ENCODE measurements around the gene DZIP1L.

The DZIP1L gene

DNA sequence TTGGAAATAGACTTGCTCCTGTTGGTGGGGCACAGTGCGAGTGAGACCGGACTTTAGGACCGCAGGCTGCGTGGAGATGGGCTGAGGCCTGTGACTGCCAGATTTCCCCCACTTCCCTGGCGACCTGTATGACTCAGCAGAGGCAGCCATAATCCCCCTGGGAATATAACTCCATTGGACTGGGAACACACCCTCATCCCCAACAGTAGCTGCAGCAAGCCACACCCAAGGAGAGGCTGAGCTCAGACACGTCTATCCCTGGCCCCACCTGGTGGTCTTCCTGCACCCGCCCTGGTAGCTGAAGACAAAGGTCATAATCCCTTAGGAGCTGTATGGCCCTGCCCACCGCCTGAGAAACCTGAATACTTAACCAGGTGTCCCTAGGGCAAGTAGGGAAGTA, 42.6 kb downstream of the DZIP1L start:
- in situ Hi-C loops (cut with HindIII; ENCODE audit: low sequenced_read_pairs), result no loop called here
- no peak for DNase-seq (ENCODE audit: low read depth)
- TF ChIP-seq, protein P1, sequence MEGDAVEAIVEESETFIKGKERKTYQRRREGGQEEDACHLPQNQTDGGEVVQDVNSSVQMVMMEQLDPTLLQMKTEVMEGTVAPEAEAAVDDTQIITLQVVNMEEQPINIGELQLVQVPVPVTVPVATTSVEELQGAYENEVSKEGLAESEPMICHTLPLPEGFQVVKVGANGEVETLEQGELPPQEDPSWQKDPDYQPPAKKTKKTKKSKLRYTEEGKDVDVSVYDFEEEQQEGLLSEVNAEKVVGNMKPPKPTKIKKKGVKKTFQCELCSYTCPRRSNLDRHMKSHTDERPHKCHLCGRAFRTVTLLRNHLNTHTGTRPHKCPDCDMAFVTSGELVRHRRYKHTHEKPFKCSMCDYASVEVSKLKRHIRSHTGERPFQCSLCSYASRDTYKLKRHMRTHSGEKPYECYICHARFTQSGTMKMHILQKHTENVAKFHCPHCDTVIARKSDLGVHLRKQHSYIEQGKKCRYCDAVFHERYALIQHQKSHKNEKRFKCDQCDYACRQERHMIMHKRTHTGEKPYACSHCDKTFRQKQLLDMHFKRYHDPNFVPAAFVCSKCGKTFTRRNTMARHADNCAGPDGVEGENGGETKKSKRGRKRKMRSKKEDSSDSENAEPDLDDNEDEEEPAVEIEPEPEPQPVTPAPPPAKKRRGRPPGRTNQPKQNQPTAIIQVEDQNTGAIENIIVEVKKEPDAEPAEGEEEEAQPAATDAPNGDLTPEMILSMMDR (IDR thresholded peaks at IDR 0.05; ENCODE audit: low read depth, low read length, missing control alignments), result no peak
- no peak overlapping the region for H3K4me3 ChIP-seq (ENCODE audit: low read depth, low read length)

DNA sequence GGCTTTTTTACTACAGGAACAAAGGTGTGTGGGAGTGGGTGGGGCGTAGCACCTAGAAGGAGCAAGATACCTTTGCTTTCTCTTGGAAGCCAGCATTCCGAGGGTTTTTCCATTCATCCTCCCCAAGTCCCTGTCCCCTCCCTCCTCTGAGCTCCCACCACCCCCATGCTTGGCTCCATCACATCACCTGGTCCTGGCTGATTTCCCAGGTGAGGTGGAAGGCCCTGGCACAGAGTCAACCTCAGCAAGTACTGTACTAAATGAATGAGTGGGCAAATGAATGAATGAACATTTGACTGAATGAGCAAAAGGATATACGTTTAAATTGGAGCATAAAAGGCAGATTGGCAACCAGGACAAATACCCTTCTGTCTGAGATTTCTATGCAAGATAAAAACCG, 45.4 kb downstream of the DZIP1L start:
- in situ Hi-C loops (cut with HindIII; ENCODE audit: low sequenced_read_pairs), result no loop called here
- DNase-seq (ENCODE audit: low read depth), result no peak
- TF ChIP-seq, protein P1 (IDR thresholded peaks at IDR 0.05; ENCODE audit: low read depth, low read length, missing control alignments), result no peak
- H3K4me3 ChIP-seq (ENCODE audit: low read depth, low read length), result no peak overlapping the region

DNA sequence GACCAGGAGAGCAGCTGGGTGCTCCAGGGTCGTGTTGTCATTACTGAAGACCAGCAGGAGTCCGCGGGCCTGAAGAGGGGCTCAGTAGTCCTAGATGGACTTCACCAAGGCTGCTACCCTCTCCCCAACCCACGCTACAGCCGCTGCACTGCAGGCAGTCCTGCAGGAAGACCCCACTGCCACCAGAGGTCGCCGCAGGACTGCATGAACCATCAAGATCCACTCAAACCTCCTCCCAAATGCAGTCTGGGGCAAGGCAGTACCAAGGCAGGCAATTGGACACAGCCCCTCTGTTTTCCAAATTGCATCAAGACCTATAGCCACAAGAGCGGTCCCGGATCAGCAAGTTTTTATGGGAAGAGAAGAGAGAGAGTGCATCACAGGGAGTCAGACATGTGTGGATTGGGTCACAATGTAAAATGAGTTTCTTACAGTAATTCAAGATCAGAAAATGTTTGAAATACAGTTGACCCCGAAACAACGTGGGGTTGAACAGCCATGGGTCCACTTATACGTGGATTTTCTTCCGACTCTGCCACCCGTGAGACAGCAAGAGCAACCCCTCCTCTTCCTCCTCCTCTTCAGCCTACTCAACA, 46.7 kb downstream of the DZIP1L start:
- in situ Hi-C loops (cut with HindIII; ENCODE audit: low sequenced_read_pairs), result no loop called here
- peak; percentile 59 for DNase-seq (ENCODE audit: low read depth)
- TF ChIP-seq, protein P1 (IDR thresholded peaks at IDR 0.05; ENCODE audit: low read depth, low read length, missing control alignments), result peak; percentile 98
- no peak overlapping the region for H3K4me3 ChIP-seq (ENCODE audit: low read depth, low read length)

DNA sequence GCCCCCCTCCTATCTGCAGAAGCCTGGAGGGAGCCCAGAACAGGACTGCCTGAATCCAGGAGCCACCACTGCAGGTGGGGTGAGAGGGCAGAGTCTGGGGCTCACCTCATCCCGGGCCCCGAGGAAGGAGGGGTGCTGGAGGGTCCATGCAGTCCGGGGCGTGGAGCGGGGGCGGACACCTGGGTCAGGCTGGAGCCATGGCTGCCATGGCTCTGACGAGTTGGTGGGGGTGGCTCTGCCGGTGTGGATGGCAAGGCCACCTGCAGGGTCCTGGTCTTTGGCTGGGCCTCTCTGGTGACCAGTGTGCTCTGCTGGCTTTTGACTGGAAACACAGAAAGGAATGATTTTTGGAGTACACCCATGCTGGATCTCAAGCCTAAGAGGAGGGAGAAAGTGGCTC, 47.4 kb downstream of the DZIP1L start:
- no peak overlapping the region for H3K4me3 ChIP-seq (ENCODE audit: low read depth, low read length)
- in situ Hi-C loops (cut with HindIII; ENCODE audit: low sequenced_read_pairs), result no loop called here
- TF ChIP-seq, protein P1 (IDR thresholded peaks at IDR 0.05; ENCODE audit: low read depth, low read length, missing control alignments), result no peak
- DNase-seq (ENCODE audit: low read depth), result no peak

DNA sequence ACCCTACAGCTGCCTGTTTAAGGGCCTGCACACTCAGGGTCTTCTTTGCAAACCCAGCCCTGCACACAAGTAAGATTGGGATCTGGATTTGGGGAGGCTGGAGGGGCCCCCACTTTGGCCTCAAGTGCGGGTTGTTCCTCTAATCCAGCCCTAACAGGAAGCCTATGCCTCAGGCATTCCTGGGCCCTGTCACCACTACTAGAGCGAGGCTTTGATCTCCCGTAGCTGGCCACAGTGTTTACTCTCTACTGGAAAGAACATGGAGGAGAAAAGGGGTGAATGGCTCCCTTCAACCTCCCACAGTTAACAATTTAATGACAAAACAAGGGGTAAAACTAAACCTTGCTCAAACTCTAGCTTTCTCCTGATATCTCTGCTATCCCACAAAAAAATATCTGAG, 48.4 kb downstream of the DZIP1L start:
- in situ Hi-C loops (cut with HindIII; ENCODE audit: low sequenced_read_pairs), result no loop called here

DNA sequence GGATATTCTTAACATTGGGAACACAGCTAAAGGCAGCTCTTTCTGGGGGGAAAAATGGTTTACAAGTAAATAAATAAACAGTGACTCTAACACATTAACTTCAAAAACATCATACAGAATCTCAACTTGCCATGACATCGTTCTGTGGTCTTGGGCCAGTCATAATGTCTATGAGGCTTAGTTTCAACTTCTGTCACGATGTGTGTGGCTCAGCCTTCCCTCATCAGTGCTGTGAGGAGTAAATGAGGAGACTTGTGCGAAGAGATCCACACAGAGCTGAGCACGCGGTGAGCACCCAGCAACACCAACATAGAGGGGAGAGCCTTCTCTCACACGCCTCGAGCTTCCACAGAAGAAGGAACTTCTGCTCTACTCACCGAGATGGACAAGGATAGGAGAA, 49.0 kb downstream of the DZIP1L start:
- TF ChIP-seq, protein P1 (IDR thresholded peaks at IDR 0.05; ENCODE audit: low read depth, low read length, missing control alignments), result no peak
- no peak overlapping the region for H3K4me3 ChIP-seq (ENCODE audit: low read depth, low read length)
- in situ Hi-C loops (cut with HindIII; ENCODE audit: low sequenced_read_pairs), result no loop called here
- no peak for DNase-seq (ENCODE audit: low read depth)

More for the DNA sequence above, 48.4 kb downstream of the DZIP1L start:
- no peak overlapping the region for H3K4me3 ChIP-seq (ENCODE audit: low read depth, low read length)
- DNase-seq (ENCODE audit: low read depth), result no peak
- TF ChIP-seq, protein P1 (IDR thresholded peaks at IDR 0.05; ENCODE audit: low read depth, low read length, missing control alignments), result no peak

Data from astrocyte of the cerebellum (primary cell).